HEK293 (cell line): ENCODE measurements around the gene ZNF787.

Experiments
- YY1 ChIP-seq: fragments of 450-650 bp; formaldehyde crosslinking; IDR thresholded peaks from 2 replicates; pipeline ENCODE4 v1.5.1; 2018; ENCODE audit warnings: missing biosample characterization, missing genetic modification characterization
- ZNF138 ChIP-seq: fragments of 450-650 bp; formaldehyde crosslinking; IDR thresholded peaks from 2 replicates; pipeline ENCODE4 v1.5.1; 2016; ENCODE audit warnings: missing biosample characterization, missing genetic modification characterization, borderline replicate concordance
- ZNF274 ChIP-seq, 2 experiments: fragments of 200-500 bp in 1 of 2; fragments of 450-650 bp in 1 of 2; sonication (Bioruptor generic) in 1 of 2; formaldehyde crosslinking in 1 of 2; IDR thresholded peaks; 2 replicates each; pipeline versions ENCODE4 v1.5.1 to v1.6.1; 2014 to 2016; ENCODE audit warnings: borderline replicate concordance in 1 of 2, inconsistent platforms in 1 of 2, low read length in 1 of 2, missing biosample characterization in 1 of 2, missing genetic modification characterization in 1 of 2
- ZNF324 ChIP-seq: fragments of 450-650 bp; formaldehyde crosslinking; IDR thresholded peaks from 2 replicates; pipeline ENCODE4 v1.5.1; 2016; ENCODE audit warnings: missing biosample characterization, missing genetic modification characterization
- ZNF561 ChIP-seq: fragments of 450-650 bp; IDR thresholded peaks from 2 replicates; pipeline ENCODE4 v1.5.1; 2018; ENCODE audit warnings: missing biosample characterization, missing genetic modification characterization, borderline replicate concordance
- TF ChIP-seq, protein P1 (sequence below): fragments of 450-650 bp; formaldehyde crosslinking; IDR thresholded peaks from 2 replicates; pipeline ENCODE4 v1.5.1; 2016; ENCODE audit warnings: missing biosample characterization, missing genetic modification characterization
- TF ChIP-seq, protein P2 (sequence below): fragments of 450-650 bp; formaldehyde crosslinking; IDR thresholded peaks from 2 replicates; pipeline ENCODE4 v1.5.1; 2016; ENCODE audit warnings: missing biosample characterization, missing genetic modification characterization

DNA sequence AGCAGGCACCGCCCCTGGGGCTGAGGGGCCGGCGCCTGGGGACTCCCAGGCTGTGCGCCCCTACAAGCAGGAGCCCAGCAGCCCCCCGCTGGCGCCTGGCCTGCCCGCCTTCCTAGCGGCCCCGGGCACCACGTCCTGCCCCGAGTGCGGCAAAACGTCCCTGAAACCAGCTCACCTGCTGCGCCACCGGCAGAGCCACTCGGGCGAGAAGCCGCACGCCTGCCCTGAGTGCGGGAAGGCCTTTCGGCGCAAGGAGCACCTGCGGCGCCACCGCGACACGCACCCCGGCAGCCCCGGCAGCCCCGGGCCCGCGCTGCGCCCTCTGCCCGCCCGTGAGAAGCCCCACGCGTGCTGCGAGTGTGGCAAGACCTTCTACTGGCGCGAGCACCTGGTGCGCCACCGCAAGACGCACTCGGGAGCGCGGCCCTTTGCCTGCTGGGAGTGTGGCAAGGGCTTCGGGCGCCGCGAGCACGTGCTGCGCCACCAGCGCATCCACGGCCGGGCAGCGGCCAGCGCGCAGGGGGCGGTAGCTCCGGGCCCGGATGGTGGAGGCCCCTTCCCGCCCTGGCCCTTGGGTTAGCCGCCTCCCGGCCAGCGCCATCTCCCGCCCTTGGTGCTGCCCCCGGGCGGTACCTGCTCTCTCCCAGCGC, 38.7 kb upstream of the ZNF787 start:
- TF ChIP-seq ZNF138 (tag by site-specific recombination) (no peak), ZNF324 (tag by site-specific recombination) (no peak), ZNF561 (tag by site-specific recombination) (no peak), YY1 (no peak), ZNF274 (IDR thresholded peaks at IDR 0.05; ENCODE audit: low read length) (no peak), ZNF274 (tag by site-specific recombination; IDR thresholded peaks at IDR 0.05; ENCODE audit: borderline replicate concordance) (no peak)
- TF ChIP-seq, protein P1, sequence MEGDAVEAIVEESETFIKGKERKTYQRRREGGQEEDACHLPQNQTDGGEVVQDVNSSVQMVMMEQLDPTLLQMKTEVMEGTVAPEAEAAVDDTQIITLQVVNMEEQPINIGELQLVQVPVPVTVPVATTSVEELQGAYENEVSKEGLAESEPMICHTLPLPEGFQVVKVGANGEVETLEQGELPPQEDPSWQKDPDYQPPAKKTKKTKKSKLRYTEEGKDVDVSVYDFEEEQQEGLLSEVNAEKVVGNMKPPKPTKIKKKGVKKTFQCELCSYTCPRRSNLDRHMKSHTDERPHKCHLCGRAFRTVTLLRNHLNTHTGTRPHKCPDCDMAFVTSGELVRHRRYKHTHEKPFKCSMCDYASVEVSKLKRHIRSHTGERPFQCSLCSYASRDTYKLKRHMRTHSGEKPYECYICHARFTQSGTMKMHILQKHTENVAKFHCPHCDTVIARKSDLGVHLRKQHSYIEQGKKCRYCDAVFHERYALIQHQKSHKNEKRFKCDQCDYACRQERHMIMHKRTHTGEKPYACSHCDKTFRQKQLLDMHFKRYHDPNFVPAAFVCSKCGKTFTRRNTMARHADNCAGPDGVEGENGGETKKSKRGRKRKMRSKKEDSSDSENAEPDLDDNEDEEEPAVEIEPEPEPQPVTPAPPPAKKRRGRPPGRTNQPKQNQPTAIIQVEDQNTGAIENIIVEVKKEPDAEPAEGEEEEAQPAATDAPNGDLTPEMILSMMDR (tag by site-specific recombination) = no peak
- TF ChIP-seq, protein P2, sequence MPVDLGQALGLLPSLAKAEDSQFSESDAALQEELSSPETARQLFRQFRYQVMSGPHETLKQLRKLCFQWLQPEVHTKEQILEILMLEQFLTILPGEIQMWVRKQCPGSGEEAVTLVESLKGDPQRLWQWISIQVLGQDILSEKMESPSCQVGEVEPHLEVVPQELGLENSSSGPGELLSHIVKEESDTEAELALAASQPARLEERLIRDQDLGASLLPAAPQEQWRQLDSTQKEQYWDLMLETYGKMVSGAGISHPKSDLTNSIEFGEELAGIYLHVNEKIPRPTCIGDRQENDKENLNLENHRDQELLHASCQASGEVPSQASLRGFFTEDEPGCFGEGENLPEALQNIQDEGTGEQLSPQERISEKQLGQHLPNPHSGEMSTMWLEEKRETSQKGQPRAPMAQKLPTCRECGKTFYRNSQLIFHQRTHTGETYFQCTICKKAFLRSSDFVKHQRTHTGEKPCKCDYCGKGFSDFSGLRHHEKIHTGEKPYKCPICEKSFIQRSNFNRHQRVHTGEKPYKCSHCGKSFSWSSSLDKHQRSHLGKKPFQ = no peak
